Measurements from ENCODE around the gene SLC22A31.

The SLC22A31 gene

DNA sequence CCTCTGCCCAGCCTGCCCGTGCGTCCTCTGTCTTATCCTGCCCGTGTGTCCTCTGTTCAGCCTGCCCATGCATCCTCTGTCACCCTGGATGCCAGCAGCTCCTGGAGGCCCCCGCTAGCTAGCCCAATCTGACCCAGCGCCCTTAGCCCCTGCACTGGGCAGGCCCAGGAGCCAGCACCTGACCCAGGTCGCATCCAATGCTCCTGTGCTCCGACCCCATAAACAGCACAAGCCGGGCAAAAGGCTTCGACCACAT, 15.7 kb downstream of the SLC22A31 start:
- WGBS = 90% methylated on average over 9 of the region's 9 CpGs
- Histone ChIP-seq H3K9ac (ENCODE audit: low read depth, low read length) (no peak overlapping the region), H3K27me3 (ENCODE audit: insufficient read depth, low read length) (no peaks in the 10 kb centered on the region), H3K9me3 (ENCODE audit: insufficient read depth, low read depth, low read length) (no peaks in the 10 kb centered on the region), H3K27ac (ENCODE audit: low read depth, low read length) (no peak overlapping the region), H3K4me3 (ENCODE audit: low read length) (no peak overlapping the region), H3K36me3 (ENCODE audit: insufficient read depth, low read length) (no peaks in the 10 kb centered on the region), H3K4me1 (ENCODE audit: insufficient read depth, low read length) (no peaks in the 10 kb centered on the region)

DNA sequence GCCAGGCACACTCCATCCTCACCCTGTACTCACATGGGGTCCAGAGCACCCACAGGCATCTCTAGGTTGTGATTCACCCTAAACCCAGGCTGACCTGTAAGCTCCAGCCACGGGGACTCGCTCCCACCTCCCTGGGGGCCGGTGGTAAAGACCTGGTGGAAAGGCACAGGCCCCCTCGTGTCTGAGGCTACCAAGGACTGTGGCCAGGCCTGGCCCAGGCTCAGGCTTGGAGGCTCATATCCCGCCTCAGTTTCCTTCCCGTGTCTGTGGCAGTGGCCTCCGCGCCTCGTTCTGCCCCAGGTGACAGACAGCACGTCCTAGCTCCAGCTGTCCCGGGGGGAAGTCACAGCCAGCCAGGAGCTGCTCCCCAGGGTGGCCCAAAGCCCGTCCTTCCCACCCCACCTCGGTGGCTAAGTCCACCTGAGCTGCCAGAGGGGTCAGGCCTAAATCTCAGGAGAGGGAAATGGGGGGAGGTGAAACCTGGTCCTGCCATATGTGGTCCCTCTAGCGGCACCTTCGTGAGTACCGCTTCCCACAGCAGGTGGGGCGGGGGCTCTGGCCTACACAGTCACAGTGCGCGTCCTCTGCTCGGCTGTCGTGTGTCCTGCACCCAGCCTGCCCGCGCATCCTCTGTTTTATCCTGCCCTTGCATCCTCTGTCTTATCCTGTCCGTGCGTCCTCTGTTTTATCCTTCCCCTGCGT, 16.2 kb downstream of the SLC22A31 start:
- no peak overlapping the region for H3K9ac ChIP-seq (ENCODE audit: low read depth, low read length)
- WGBS = 84% methylated on average over 26 of the region's 26 CpGs
- H3K9me3 ChIP-seq (ENCODE audit: insufficient read depth, low read depth, low read length) = no peaks in the 10 kb centered on the region
- H3K27me3 ChIP-seq (ENCODE audit: insufficient read depth, low read length) = no peaks in the 10 kb centered on the region
- no peak overlapping the region for H3K27ac ChIP-seq (ENCODE audit: low read depth, low read length)
- H3K4me1 ChIP-seq (ENCODE audit: insufficient read depth, low read length) = no peaks in the 10 kb centered on the region
- no peak overlapping the region for H3K4me3 ChIP-seq (ENCODE audit: low read length)
- H3K36me3 ChIP-seq (ENCODE audit: insufficient read depth, low read length) = no peaks in the 10 kb centered on the region

DNA sequence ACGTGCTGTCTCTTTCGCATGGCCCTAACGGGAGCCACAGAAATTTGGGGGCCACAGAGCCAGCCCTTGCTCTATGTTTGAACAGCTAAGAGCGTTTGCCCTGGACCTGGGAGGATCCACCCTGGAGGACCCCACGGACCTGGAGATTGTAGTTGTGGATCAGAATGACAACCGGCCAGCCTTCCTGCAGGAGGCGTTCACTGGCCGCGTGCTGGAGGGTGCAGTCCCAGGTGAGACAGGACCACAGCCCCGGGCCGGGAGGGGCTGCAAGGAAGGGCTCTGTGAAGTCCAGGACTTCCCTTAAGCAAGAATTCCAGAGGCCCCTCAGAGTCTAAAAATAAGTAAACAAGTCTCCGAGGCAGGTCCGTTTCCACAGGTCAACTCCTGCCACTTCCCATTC, 16.9 kb downstream of the SLC22A31 start:
- Histone ChIP-seq H3K9me3 (ENCODE audit: insufficient read depth, low read depth, low read length) (no peaks in the 10 kb centered on the region), H3K27me3 (ENCODE audit: insufficient read depth, low read length) (no peaks in the 10 kb centered on the region), H3K4me3 (ENCODE audit: low read length) (no peak overlapping the region), H3K4me1 (ENCODE audit: insufficient read depth, low read length) (no peaks in the 10 kb centered on the region), H3K36me3 (ENCODE audit: insufficient read depth, low read length) (no peaks in the 10 kb centered on the region), H3K9ac (ENCODE audit: low read depth, low read length) (no peak overlapping the region), H3K27ac (ENCODE audit: low read depth, low read length) (no peak overlapping the region)
- 75% methylated on average over 13 of the region's 13 CpGs for WGBS

DNA sequence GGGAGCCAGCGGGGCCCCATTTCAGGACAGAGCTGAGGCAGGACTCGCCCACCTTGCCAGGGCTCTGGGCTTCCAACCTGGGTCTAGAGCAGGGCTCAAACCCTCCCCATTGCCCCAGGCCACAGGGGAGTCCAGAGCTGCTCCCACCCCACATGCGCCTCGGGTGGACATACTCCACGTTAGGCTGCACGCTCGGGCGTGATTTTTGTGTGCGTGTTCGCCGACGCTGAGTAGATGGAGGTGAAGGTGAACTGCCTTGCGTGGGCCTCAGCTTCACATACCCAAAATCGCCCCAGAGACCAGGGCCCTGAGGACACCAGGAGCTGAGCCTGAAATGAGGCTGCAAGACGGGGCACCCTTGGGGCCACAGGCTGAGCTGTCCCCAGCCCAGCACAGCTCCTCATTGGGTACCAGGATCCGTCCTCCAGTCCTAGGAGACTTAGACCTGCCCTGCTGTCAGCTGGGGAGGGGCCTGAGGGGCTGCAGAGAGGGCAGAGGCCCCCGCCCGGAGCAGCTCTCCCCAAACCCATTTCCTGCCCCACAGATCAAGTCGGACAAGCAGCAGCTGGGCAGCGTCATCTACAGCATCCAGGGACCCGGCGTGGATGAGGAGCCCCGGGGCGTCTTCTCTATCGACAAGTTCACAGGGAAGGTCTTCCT, 20.6 kb downstream of the SLC22A31 start:
- 92% methylated on average over 25 of the region's 25 CpGs for WGBS

DNA sequence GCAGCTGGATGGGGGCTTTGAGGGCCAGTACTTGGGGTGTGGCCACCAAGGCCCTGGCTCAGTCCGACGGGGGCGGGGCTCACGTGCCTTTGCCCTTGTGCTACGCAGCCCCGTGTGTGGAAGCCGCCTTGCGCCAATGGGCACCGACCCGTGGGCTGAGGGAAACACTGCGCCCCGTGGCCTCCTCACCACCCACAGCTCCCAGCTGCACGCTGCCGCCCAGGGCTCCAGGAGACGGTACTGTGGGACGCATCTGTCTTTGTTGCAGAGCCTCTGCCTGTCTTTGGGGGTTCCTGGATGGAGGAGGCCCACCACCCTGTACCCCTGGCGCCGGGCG, 21.2 kb downstream of the SLC22A31 start:
- WGBS = 93% methylated on average over 19 of the region's 19 CpGs
- H3K4me1 ChIP-seq (ENCODE audit: insufficient read depth, low read length) = no peaks in the 10 kb centered on the region
- H3K9me3 ChIP-seq (ENCODE audit: insufficient read depth, low read depth, low read length) = no peaks in the 10 kb centered on the region
- no peak overlapping the region for H3K27ac ChIP-seq (ENCODE audit: low read depth, low read length)
- H3K27me3 ChIP-seq (ENCODE audit: insufficient read depth, low read length) = no peaks in the 10 kb centered on the region
- no peak overlapping the region for H3K4me3 ChIP-seq (ENCODE audit: low read length)
- H3K36me3 ChIP-seq (ENCODE audit: insufficient read depth, low read length) = no peaks in the 10 kb centered on the region
- H3K9ac ChIP-seq (ENCODE audit: low read depth, low read length) = no peak overlapping the region

More for the DNA sequence above, 20.6 kb downstream of the SLC22A31 start:
- Histone ChIP-seq H3K4me3 (ENCODE audit: low read length) (no peak overlapping the region), H3K27ac (ENCODE audit: low read depth, low read length) (no peak overlapping the region), H3K9ac (ENCODE audit: low read depth, low read length) (no peak overlapping the region), H3K9me3 (ENCODE audit: insufficient read depth, low read depth, low read length) (no peaks in the 10 kb centered on the region), H3K27me3 (ENCODE audit: insufficient read depth, low read length) (no peaks in the 10 kb centered on the region), H3K36me3 (ENCODE audit: insufficient read depth, low read length) (no peaks in the 10 kb centered on the region), H3K4me1 (ENCODE audit: insufficient read depth, low read length) (no peaks in the 10 kb centered on the region)

DNA sequence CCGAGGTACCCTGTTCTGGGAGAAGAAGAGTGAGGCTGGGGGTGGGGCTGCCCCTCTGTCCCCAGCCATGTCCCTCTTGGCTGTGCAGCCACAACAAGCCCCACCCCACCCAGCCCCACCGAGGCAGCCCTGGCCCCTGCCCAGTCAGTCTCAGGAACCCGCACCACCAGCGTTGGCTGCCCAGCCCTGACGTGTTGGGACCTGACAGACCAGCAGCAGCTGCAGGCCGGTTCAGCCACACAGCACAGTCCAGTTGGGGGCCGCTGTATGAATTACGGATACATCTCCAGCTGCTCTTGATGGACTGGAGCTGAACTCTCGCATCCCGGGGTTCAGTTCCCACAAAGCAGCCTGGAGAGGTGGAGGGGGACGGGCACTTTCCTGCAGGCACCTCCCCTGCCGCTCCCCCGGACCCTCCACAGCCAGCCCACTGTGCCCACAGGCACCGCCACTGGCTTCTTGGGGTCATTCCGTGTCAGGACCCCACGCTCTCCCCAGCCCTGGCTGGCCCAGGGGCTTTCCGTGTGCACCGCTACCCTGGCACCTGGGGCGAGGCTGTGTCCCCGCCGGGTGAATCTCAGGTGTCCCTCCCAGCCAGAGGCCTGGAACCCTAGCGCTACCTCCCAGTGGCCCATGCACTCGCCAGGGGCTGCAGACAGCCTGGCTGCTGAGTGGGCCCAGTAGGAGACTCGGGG, 21.7 kb downstream of the SLC22A31 start:
- Histone ChIP-seq H3K27ac (ENCODE audit: low read depth, low read length) (no peak overlapping the region), H3K9me3 (ENCODE audit: insufficient read depth, low read depth, low read length) (no peaks in the 10 kb centered on the region), H3K9ac (ENCODE audit: low read depth, low read length) (no peak overlapping the region), H3K36me3 (ENCODE audit: insufficient read depth, low read length) (no peaks in the 10 kb centered on the region), H3K27me3 (ENCODE audit: insufficient read depth, low read length) (no peaks in the 10 kb centered on the region), H3K4me3 (ENCODE audit: low read length) (no peak overlapping the region), H3K4me1 (ENCODE audit: insufficient read depth, low read length) (no peaks in the 10 kb centered on the region)
- 90% methylated on average over 24 of the region's 24 CpGs for WGBS

DNA sequence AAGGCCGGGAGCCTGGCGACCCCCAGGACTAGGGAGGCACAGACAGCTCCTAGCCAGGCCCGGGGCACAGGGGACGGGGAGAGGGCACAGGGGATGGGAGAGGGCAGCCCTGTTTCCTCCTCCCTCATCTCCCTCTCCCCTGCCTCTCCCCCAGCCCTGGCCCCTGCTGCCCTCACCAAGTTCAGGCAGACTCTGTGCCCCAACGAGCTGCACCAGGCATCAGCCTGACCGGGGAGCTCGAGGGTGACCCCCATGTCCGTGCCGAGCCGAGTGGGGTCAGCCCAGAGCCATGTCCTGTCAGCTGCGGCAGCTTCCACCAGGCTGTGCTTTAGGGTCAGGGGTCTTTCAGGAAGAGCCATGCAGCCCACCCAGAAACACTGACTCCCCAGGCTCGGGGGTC, 22.8 kb downstream of the SLC22A31 start:
- H3K27ac ChIP-seq (ENCODE audit: low read depth, low read length) = no peak overlapping the region
- H3K9ac ChIP-seq (ENCODE audit: low read depth, low read length) = no peak overlapping the region
- no peaks in the 10 kb centered on the region for H3K9me3 ChIP-seq (ENCODE audit: insufficient read depth, low read depth, low read length)
- H3K4me1 ChIP-seq (ENCODE audit: insufficient read depth, low read length) = peaks cover 5% of the 10 kb centered on the region; the same call in 1 of the 2 replicates
- no peaks in the 10 kb centered on the region for H3K36me3 ChIP-seq (ENCODE audit: insufficient read depth, low read length)
- H3K27me3 ChIP-seq (ENCODE audit: insufficient read depth, low read length) = peaks cover 4% of the 10 kb centered on the region
- H3K4me3 ChIP-seq (ENCODE audit: low read length) = no peak overlapping the region
- WGBS = 92% methylated on average over 12 of the region's 12 CpGs

DNA sequence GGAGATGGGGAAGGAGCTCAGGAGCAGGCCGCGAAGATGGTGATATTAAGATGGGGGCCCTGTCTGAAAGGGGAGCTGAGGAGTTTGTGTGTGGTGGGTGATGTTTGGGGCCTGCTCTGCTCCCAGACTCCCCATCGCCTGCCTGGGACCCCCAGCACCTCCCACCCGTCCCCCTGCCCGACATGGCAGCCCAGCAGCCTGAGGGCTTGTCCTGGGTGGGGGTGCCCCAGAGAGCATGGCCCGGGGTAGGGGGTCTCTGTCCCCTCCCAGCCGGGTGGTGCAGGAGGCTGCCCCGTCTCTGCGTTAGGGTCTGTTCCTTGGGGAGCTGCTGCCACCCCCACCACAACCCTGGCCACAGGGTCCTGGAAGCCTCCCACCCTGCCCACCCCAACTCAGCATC, 23.6 kb downstream of the SLC22A31 start:
- Histone ChIP-seq H3K9me3 (ENCODE audit: insufficient read depth, low read depth, low read length) (no peaks in the 10 kb centered on the region), H3K9ac (ENCODE audit: low read depth, low read length) (no peak overlapping the region), H3K4me1 (ENCODE audit: insufficient read depth, low read length) (peaks cover 5% of the 10 kb centered on the region; the same call in 1 of the 2 replicates), H3K27me3 (ENCODE audit: insufficient read depth, low read length) (peaks cover 11% of the 10 kb centered on the region), H3K27ac (ENCODE audit: low read depth, low read length) (no peak overlapping the region), H3K4me3 (ENCODE audit: low read length) (no peak overlapping the region), H3K36me3 (ENCODE audit: insufficient read depth, low read length) (no peaks in the 10 kb centered on the region)
- 95% methylated on average over 9 of the region's 9 CpGs for WGBS

DNA sequence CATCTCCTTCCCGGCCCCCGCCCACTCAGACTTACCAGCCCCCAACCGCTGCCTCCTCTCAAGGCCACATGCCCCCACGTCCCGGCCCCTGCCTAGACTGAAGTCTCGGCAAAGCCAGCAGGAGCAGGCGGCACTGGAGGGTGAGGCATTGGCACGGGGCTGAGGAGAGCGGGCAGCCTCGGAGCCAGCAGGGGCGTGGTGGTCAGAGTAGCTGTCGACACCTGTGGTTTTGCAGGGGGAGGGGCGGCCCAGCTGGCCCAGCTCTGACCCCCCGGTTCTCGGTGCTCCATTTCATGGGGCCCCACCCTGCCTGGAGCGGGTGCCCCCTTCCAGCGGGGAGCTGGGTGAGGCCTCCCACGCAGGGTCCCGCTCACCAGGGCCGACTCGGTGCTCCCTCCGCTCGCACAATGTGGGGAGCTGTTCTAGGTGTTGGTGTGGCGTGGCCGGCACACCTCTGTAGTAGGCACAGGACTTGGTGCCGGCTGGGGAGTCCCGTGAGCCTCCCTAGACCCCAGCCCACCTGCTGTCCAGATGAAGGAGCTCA, 24.1 kb downstream of the SLC22A31 start:
- Histone ChIP-seq H3K9ac (ENCODE audit: low read depth, low read length) (no peak overlapping the region), H3K4me3 (ENCODE audit: low read length) (no peak overlapping the region), H3K27ac (ENCODE audit: low read depth, low read length) (no peak overlapping the region), H3K27me3 (ENCODE audit: insufficient read depth, low read length) (peaks cover 13% of the 10 kb centered on the region), H3K4me1 (ENCODE audit: insufficient read depth, low read length) (peaks cover 5% of the 10 kb centered on the region; the same call in 1 of the 2 replicates), H3K36me3 (ENCODE audit: insufficient read depth, low read length) (no peaks in the 10 kb centered on the region), H3K9me3 (ENCODE audit: insufficient read depth, low read depth, low read length) (no peaks in the 10 kb centered on the region)
- 90% methylated on average over 27 of the region's 27 CpGs for WGBS

DNA sequence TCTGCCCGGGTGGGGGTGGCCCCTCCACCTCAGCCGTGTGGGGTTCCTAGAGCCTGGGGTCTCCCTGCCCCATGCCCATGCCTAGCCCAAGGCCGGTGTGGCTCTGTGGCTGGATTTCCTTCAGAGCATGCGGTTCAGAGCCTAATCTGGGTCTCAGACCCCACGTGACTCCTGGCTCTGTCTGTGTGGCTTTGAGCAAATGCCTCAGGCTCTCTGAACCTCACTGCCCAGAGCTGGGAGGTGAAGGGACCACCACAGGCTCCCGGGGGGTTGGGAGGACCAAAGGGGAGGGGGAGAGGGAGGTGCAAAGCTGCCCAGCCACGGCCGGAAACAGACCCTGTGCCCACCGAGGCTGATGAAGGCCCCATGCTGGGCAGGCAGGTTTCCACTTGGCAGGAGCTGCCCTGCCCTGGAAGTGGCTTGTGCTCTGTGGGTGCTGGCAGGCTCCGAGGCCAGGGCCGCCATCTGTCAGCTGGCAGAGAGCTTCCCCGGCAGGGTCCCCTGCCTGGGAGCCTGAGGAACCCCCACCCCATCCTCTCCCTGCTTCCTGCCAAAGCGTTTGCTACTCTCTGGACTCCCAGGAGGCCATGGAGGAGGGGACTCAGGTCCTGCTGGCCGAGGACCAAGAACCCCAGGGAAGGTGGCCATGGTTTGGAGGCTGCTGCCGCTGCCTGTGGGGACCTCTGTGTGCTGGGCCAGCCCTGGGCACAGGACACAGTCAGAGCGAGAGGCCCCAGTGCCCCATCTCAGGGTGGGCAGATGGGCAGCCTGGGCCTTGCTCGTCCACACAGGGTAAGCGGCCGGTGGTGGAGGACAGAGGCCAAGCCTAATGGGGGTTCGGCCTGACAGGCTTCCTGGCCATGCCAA, 24.8 kb downstream of the SLC22A31 start:
- 88% methylated on average over 20 of the region's 20 CpGs for WGBS
- H3K27ac ChIP-seq (ENCODE audit: low read depth, low read length) = no peak overlapping the region
- peaks cover 5% of the 10 kb centered on the region; the same call in 1 of the 2 replicates for H3K4me1 ChIP-seq (ENCODE audit: insufficient read depth, low read length)
- no peaks in the 10 kb centered on the region for H3K9me3 ChIP-seq (ENCODE audit: insufficient read depth, low read depth, low read length)
- no peak overlapping the region for H3K4me3 ChIP-seq (ENCODE audit: low read length)
- peaks cover 19% of the 10 kb centered on the region for H3K27me3 ChIP-seq (ENCODE audit: insufficient read depth, low read length)
- no peak overlapping the region for H3K9ac ChIP-seq (ENCODE audit: low read depth, low read length)
- H3K36me3 ChIP-seq (ENCODE audit: insufficient read depth, low read length) = no peaks in the 10 kb centered on the region

DNA sequence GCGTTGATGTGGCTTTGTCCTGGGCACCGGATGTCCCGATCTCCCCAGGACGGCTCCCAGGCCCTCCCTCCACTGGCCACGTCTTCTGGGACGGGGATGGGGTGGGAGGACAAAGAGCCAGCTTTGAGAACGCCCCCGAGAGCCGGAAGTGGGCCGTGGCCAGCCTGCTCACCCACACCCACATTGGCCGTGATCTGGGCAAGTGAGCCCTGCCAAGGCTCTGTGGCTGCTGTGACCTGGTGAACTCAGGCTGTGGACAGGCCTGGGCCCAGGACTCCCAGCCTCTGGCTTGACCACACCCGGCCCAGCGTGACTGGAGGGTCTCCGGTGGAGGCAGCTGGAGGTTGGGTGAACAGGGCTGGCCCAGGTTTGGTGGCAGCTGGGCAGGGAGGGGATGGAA, 25.5 kb downstream of the SLC22A31 start:
- H3K4me3 ChIP-seq (ENCODE audit: low read length) = no peak overlapping the region
- no peak overlapping the region for H3K9ac ChIP-seq (ENCODE audit: low read depth, low read length)
- no peak overlapping the region for H3K27ac ChIP-seq (ENCODE audit: low read depth, low read length)
- H3K9me3 ChIP-seq (ENCODE audit: insufficient read depth, low read depth, low read length) = no peaks in the 10 kb centered on the region
- WGBS = 94% methylated on average over 14 of the region's 14 CpGs
- H3K27me3 ChIP-seq (ENCODE audit: insufficient read depth, low read length) = peaks cover 25% of the 10 kb centered on the region
- H3K36me3 ChIP-seq (ENCODE audit: insufficient read depth, low read length) = no peaks in the 10 kb centered on the region
- H3K4me1 ChIP-seq (ENCODE audit: insufficient read depth, low read length) = peaks cover 5% of the 10 kb centered on the region; the same call in 1 of the 2 replicates

All from HUES64 (cell line).